ENCODE measurements around the gene NUPR2.

DNA sequence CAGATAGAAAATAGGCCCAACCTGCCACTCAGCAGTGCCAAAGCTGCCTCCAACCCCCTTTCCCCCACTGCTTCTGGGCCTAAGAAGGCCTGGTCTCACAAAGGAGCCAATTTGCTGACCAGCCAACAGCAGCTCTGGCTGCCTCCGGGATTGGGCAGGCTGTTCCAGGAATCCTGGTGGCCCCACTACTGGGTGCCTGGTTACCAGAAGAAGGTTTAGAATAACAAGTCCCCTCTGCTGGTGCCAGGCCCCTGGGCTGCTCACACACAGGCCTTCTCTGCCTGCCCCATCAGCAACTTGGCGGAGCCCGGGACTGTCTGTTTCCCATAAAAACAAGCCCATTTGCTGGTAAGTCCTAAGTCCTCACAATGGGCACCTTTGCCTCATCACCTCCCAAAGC, 24.6 kb downstream of the NUPR2 start:
- TF ChIP-seq POU2F2 (IDR thresholded peaks at IDR 0.05; ENCODE audit: low read depth, low read length) (no peak), POLR2A (IDR thresholded peaks at IDR 0.05; ENCODE audit: low read depth, low read length) (no peak), POLR2AphosphoS5 (IDR thresholded peaks at IDR 0.05; ENCODE audit: low read depth, low read length) (no peak), TAF1 (IDR thresholded peaks at IDR 0.05; ENCODE audit: low read depth, low read length) (no peak)

Measured in GM12891 (cell line).